T-helper 2 cell treated with Interferon-gamma antibody and Interleukin-4, amounts not matched to agents 5 μg/mL and 100 μg/mL, for 36 hours (primary cell): ENCODE data around the gene ZNF268.
"Not testable (repeated sequence)": the region's sequence is repeated elsewhere in the genome, so short reads cannot be mapped to it uniquely, and the experiment has no call there.

Experiments used
- DNase-seq: peaks from one replicate; pipeline ENCODE4 v3.0.0; 2021; ENCODE audit warnings: low spot score
- H3K27ac Mint-ChIP-seq: one replicate; pipeline ENCODE4 v1.8.0; 2021; ENCODE audit warnings: mild to moderate bottlenecking, mixed read lengths
- H3K27me3 Mint-ChIP-seq: one replicate; pipeline ENCODE4 v1.8.0; 2021; ENCODE audit warnings: low read depth, mixed read lengths
- H3K36me3 Mint-ChIP-seq: one replicate; pipeline ENCODE4 v1.8.0; 2021; ENCODE audit warnings: low read depth, mixed read lengths
- H3K4me1 Mint-ChIP-seq: one replicate; pipeline ENCODE4 v1.8.0; 2021; ENCODE audit warnings: low read depth, mixed read lengths
- H3K4me3 Mint-ChIP-seq: one replicate; pipeline ENCODE4 v1.8.0; 2022; ENCODE audit warnings: mild to moderate bottlenecking, moderate library complexity, mixed read lengths
- H3K9me3 Mint-ChIP-seq: one replicate; pipeline ENCODE4 v1.8.0; 2021; ENCODE audit warnings: mixed read lengths

The ZNF268 gene

DNA sequence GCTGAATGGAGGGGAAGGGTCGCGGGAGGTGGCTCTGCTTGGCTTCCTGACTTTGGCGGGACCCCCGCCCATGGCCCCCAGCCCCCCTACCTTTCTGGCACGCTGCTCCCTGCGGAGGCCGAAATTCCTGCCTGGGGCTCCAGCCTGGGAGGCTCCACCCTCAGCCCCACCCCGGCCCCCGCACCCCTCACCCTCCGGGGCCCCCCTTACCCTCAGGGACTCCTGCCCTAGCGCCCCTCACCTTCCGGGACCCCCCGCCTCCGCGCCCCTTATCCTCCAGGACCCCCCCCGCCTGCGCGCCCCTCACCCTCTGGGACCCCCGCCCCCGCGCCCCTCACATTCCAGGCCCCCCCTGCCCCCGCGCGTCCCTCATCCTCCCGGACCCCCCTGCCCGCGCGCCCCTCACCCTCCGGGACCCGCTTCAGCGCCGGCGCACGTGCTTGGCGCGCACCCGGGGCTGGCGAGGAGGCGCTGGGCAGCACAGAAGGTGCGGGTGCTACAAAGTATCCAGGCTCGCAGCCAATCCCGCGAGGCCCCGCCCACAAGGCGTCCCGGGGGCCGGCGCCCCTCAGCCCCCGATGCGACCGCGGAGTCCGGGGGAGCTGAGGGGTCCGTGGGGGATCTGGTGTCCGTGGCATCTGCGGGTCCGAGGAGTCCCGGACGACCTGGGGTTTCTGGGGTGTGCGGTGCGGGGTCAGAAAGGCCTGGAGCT lies 54.3 kb downstream of the ZNF268 start, which contains the start of gene ANHX:
ANHX (minus strand) TSS at position 477 of the 712 bp plus-strand sequence. CDS start 1,521 bp downstream, outside the sequence.
- Mint-ChIP-seq H3K27me3 (no peaks in the 10 kb centered on the region), H3K27ac (no peak within 1 kb of the TSS), H3K9me3 (peaks cover 39% of the 10 kb centered on the region), H3K4me1 (no peaks in the 10 kb centered on the region), H3K36me3 (peaks cover 3% of the 10 kb centered on the region), H3K4me3 (no peak within 1 kb of the TSS)
- no peak for DNase-seq

GRCh38 chr12:133236144-133236543 lies 54.8 kb downstream of the ZNF268 start:
- H3K4me3 Mint-ChIP-seq: no peak overlapping the region
- H3K9me3 Mint-ChIP-seq: peaks cover 42% of the 10 kb centered on the region
- H3K36me3 Mint-ChIP-seq: peaks cover 3% of the 10 kb centered on the region
- H3K27ac Mint-ChIP-seq: no peak overlapping the region
- no peak for DNase-seq
- no peaks in the 10 kb centered on the region for H3K4me1 Mint-ChIP-seq
- H3K27me3 Mint-ChIP-seq: no peaks in the 10 kb centered on the region

DNA sequence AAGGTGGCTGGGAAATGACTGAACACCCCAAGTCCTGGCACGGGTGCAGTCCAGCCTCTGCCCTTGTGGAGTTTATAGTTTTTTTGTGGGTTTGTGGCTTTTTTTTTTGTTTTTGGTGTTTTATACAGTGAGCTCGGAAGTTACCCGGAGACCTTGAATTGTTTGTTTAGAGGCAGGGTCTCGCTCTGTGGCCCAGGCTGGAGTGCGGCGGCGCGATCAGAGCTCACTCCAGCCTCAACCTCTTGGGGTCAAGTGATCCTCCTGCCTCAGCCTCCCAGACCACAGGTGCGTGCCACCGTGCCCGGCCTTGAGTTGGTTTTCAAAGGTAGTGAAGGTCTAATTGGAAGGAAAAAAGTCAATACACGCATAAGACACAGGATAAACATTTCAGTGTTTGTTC lies 55.3 kb downstream of the ZNF268 start:
- peaks cover 43% of the 10 kb centered on the region for H3K9me3 Mint-ChIP-seq
- no peaks in the 10 kb centered on the region for H3K4me1 Mint-ChIP-seq
- H3K4me3 Mint-ChIP-seq: no peak overlapping the region
- peaks cover 3% of the 10 kb centered on the region for H3K36me3 Mint-ChIP-seq
- no peak overlapping the region for H3K27ac Mint-ChIP-seq
- H3K27me3 Mint-ChIP-seq: no peaks in the 10 kb centered on the region
- DNase-seq: no peak

- Mint-ChIP-seq H3K36me3 (no peaks in the 10 kb centered on the region), H3K4me3 (no peak overlapping the region), H3K27ac (no peak overlapping the region), H3K9me3 (peaks cover 66% of the 10 kb centered on the region), H3K4me1 (no peaks in the 10 kb centered on the region), H3K27me3 (no peaks in the 10 kb centered on the region)
- no peak for DNase-seq
Observed at GRCh38 chr12:133251732-133252131, 70.4 kb downstream of the ZNF268 start.

DNA sequence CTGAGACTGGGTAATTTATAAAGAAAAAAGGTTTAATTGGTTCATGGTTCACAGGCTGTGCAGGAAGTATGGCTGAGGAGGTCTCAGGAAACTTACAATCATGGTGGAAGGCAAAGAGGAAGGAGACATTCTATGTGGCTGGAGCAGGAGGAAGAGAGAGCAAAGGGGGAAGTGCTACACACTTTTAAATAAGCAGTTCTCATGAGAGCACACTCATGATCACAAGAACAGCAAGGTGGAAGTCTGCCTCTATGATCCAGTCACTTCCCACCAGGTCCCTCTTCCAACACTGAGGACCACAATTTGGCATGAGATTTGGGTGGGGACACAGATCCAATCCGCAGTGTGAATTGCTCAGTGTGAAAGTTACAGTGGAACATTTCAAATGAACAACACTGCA lies 74.5 kb downstream of the ZNF268 start:
- not testable (repeated sequence) for H3K36me3 Mint-ChIP-seq, H3K4me3 Mint-ChIP-seq, H3K27ac Mint-ChIP-seq

DNA sequence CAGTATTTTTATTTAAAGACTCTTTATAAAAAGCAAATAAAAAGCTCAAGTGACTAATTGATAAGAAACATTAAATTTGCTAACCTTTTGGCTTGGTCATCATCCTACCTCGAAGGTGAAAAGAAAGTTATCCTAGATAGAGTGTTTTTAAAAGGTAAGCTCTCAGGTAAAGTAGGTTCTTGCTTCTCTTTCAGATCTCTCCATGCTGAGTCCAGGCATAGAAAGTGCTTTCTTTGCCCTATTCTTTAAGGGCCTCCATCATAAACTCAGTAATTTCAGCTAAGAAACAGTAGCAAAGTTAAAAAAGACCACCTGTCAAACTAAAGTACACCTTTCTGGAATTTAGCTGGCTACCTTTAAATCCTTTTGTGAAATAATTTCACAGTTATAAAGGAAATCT lies 75.0 kb downstream of the ZNF268 start:
- Mint-ChIP-seq H3K36me3 (no peaks in the 10 kb centered on the region), H3K4me3 (no peak overlapping the region), H3K9me3 (peaks cover 41% of the 10 kb centered on the region), H3K27ac (no peak overlapping the region), H3K27me3 (no peaks in the 10 kb centered on the region), H3K4me1 (no peaks in the 10 kb centered on the region)
- no peak for DNase-seq

More for the DNA sequence above, 74.5 kb downstream of the ZNF268 start:
- not testable (repeated sequence) for DNase-seq, H3K27me3 Mint-ChIP-seq, H3K4me1 Mint-ChIP-seq
- peaks cover 46% of the 10 kb centered on the region for H3K9me3 Mint-ChIP-seq

- DNase-seq: no peak
- H3K27me3 Mint-ChIP-seq: no peaks in the 10 kb centered on the region
- H3K4me3 Mint-ChIP-seq: no peak overlapping the region
- H3K9me3 Mint-ChIP-seq: peaks cover 3% of the 10 kb centered on the region
- no peaks in the 10 kb centered on the region for H3K36me3 Mint-ChIP-seq
- H3K4me1 Mint-ChIP-seq: no peaks in the 10 kb centered on the region
- no peak overlapping the region for H3K27ac Mint-ChIP-seq
Observed at GRCh38 chr12:133264173-133264572, 82.9 kb downstream of the ZNF268 start.
